Measurements from ENCODE around the gene ALPK3.

The ALPK3 gene

GRCh38 chr15:84903751-84904150 is 86.6 kb downstream of the ALPK3 start:
- no peaks in the 10 kb centered on the region for H3K4me1 ChIP-seq (ENCODE audit: control insufficient read depth in 2 of 2, insufficient read depth in 2 of 2, low read length in 2 of 2)
- no peak overlapping the region for H3K27ac ChIP-seq (ENCODE audit: low read depth in 2 of 2, low read length in 2 of 2)
- no peak overlapping the region for H3K4me3 ChIP-seq (ENCODE audit: low read length in 2 of 2)
- H3K27me3 ChIP-seq (ENCODE audit: control insufficient read depth in 2 of 2, insufficient read depth in 2 of 2, low read length in 2 of 2), result no peaks in the 10 kb centered on the region
- H3K9ac ChIP-seq (ENCODE audit: low read depth in 1 of 2, low read length in 2 of 2), result no peak overlapping the region
- no peaks in the 10 kb centered on the region for H3K9me3 ChIP-seq (ENCODE audit: control insufficient read depth in 2 of 2, low read length in 2 of 2)
- no peaks in the 10 kb centered on the region for H3K36me3 ChIP-seq (ENCODE audit: control insufficient read depth in 2 of 2, insufficient read depth in 2 of 2, low read length in 2 of 2)

- no peaks in the 10 kb centered on the region for H3K27me3 ChIP-seq (ENCODE audit: control insufficient read depth in 2 of 2, insufficient read depth in 2 of 2, low read length in 2 of 2)
- no peak overlapping the region for H3K9ac ChIP-seq (ENCODE audit: low read depth in 1 of 2, low read length in 2 of 2)
- no peaks in the 10 kb centered on the region for H3K4me1 ChIP-seq (ENCODE audit: control insufficient read depth in 2 of 2, insufficient read depth in 2 of 2, low read length in 2 of 2)
- no peak overlapping the region for H3K4me3 ChIP-seq (ENCODE audit: low read length in 2 of 2)
- H3K36me3 ChIP-seq (ENCODE audit: control insufficient read depth in 2 of 2, insufficient read depth in 2 of 2, low read length in 2 of 2), result no peaks in the 10 kb centered on the region
- H3K27ac ChIP-seq (ENCODE audit: low read depth in 2 of 2, low read length in 2 of 2), result no peak overlapping the region
- no peaks in the 10 kb centered on the region for H3K9me3 ChIP-seq (ENCODE audit: control insufficient read depth in 2 of 2, low read length in 2 of 2)
Measured at GRCh38 chr15:84904419-84904818, 87.3 kb downstream of the ALPK3 start.

GRCh38 chr15:84905016-84905916 is 88.1 kb downstream of the ALPK3 start:
- no peaks in the 10 kb centered on the region for H3K27me3 ChIP-seq (ENCODE audit: control insufficient read depth in 2 of 2, insufficient read depth in 2 of 2, low read length in 2 of 2)

GRCh38 chr15:84907731-84908130 is 90.6 kb downstream of the ALPK3 start:
- Histone ChIP-seq H3K9me3 (ENCODE audit: control insufficient read depth in 2 of 2, low read length in 2 of 2) (no peaks in the 10 kb centered on the region), H3K27me3 (ENCODE audit: control insufficient read depth in 2 of 2, insufficient read depth in 2 of 2, low read length in 2 of 2) (no peaks in the 10 kb centered on the region), H3K9ac (ENCODE audit: low read depth in 1 of 2, low read length in 2 of 2) (no peak overlapping the region), H3K36me3 (ENCODE audit: control insufficient read depth in 2 of 2, insufficient read depth in 2 of 2, low read length in 2 of 2) (no peaks in the 10 kb centered on the region), H3K4me1 (ENCODE audit: control insufficient read depth in 2 of 2, insufficient read depth in 2 of 2, low read length in 2 of 2) (peaks cover 4 to 10% of the 10 kb centered on the region in 2 donors), H3K4me3 (ENCODE audit: low read length in 2 of 2) (no peak overlapping the region), H3K27ac (ENCODE audit: low read depth in 2 of 2, low read length in 2 of 2) (no peak overlapping the region)

More at GRCh38 chr15:84905016-84905916, 88.1 kb downstream of the ALPK3 start:
- Histone ChIP-seq H3K4me3 (ENCODE audit: low read length in 2 of 2) (no peak overlapping the region), H3K4me1 (ENCODE audit: control insufficient read depth in 2 of 2, insufficient read depth in 2 of 2, low read length in 2 of 2) (no peaks in the 10 kb centered on the region), H3K9me3 (ENCODE audit: control insufficient read depth in 2 of 2, low read length in 2 of 2) (no peaks in the 10 kb centered on the region), H3K9ac (ENCODE audit: low read depth in 1 of 2, low read length in 2 of 2) (no peak overlapping the region), H3K36me3 (ENCODE audit: control insufficient read depth in 2 of 2, insufficient read depth in 2 of 2, low read length in 2 of 2) (no peaks in the 10 kb centered on the region), H3K27ac (ENCODE audit: low read depth in 2 of 2, low read length in 2 of 2) (no peak overlapping the region)

GRCh38 chr15:84908564-84908963 is 91.4 kb downstream of the ALPK3 start:
- Histone ChIP-seq H3K9me3 (ENCODE audit: control insufficient read depth in 2 of 2, low read length in 2 of 2) (no peaks in the 10 kb centered on the region), H3K36me3 (ENCODE audit: control insufficient read depth in 2 of 2, insufficient read depth in 2 of 2, low read length in 2 of 2) (no peaks in the 10 kb centered on the region), H3K4me3 (ENCODE audit: low read length in 2 of 2) (no peak overlapping the region), H3K27ac (ENCODE audit: low read depth in 2 of 2, low read length in 2 of 2) (no peak overlapping the region), H3K4me1 (ENCODE audit: control insufficient read depth in 2 of 2, insufficient read depth in 2 of 2, low read length in 2 of 2) (peaks cover 4 to 10% of the 10 kb centered on the region in 2 donors), H3K9ac (ENCODE audit: low read depth in 1 of 2, low read length in 2 of 2) (no peak overlapping the region), H3K27me3 (ENCODE audit: control insufficient read depth in 2 of 2, insufficient read depth in 2 of 2, low read length in 2 of 2) (no peaks in the 10 kb centered on the region)

GRCh38 chr15:84909029-84909428 is 91.9 kb downstream of the ALPK3 start:
- H3K27me3 ChIP-seq (ENCODE audit: control insufficient read depth in 2 of 2, insufficient read depth in 2 of 2, low read length in 2 of 2), result no peaks in the 10 kb centered on the region
- no peak overlapping the region for H3K27ac ChIP-seq (ENCODE audit: low read depth in 2 of 2, low read length in 2 of 2)
- no peak overlapping the region for H3K9ac ChIP-seq (ENCODE audit: low read depth in 1 of 2, low read length in 2 of 2)
- H3K4me1 ChIP-seq (ENCODE audit: control insufficient read depth in 2 of 2, insufficient read depth in 2 of 2, low read length in 2 of 2), result peaks cover 4 to 10% of the 10 kb centered on the region in 2 donors
- no peaks in the 10 kb centered on the region for H3K36me3 ChIP-seq (ENCODE audit: control insufficient read depth in 2 of 2, insufficient read depth in 2 of 2, low read length in 2 of 2)
- no peak overlapping the region for H3K4me3 ChIP-seq (ENCODE audit: low read length in 2 of 2)
- no peaks in the 10 kb centered on the region for H3K9me3 ChIP-seq (ENCODE audit: control insufficient read depth in 2 of 2, low read length in 2 of 2)

- H3K27me3 ChIP-seq (ENCODE audit: control insufficient read depth in 2 of 2, insufficient read depth in 2 of 2, low read length in 2 of 2), result peaks cover 0 to 3% of the 10 kb centered on the region in 2 donors
- H3K9ac ChIP-seq (ENCODE audit: low read depth in 1 of 2, low read length in 2 of 2), result no peak overlapping the region
- H3K4me3 ChIP-seq (ENCODE audit: low read length in 2 of 2), result no peak overlapping the region
- no peak overlapping the region for H3K27ac ChIP-seq (ENCODE audit: low read depth in 2 of 2, low read length in 2 of 2)
- H3K9me3 ChIP-seq (ENCODE audit: control insufficient read depth in 2 of 2, low read length in 2 of 2), result no peaks in the 10 kb centered on the region
- H3K36me3 ChIP-seq (ENCODE audit: control insufficient read depth in 2 of 2, insufficient read depth in 2 of 2, low read length in 2 of 2), result no peaks in the 10 kb centered on the region
- peaks cover 4 to 10% of the 10 kb centered on the region in 2 donors for H3K4me1 ChIP-seq (ENCODE audit: control insufficient read depth in 2 of 2, insufficient read depth in 2 of 2, low read length in 2 of 2)
Measured at GRCh38 chr15:84909782-84910181, 92.6 kb downstream of the ALPK3 start.

GRCh38 chr15:84910928-84911623 is 93.9 kb downstream of the ALPK3 start:
- H3K27ac ChIP-seq (ENCODE audit: low read depth in 2 of 2, low read length in 2 of 2), result no peak overlapping the region
- no peak overlapping the region for H3K9ac ChIP-seq (ENCODE audit: low read depth in 1 of 2, low read length in 2 of 2)
- H3K4me1 ChIP-seq (ENCODE audit: control insufficient read depth in 2 of 2, insufficient read depth in 2 of 2, low read length in 2 of 2), result peaks cover 4 to 10% of the 10 kb centered on the region in 2 donors

GRCh38 chr15:84911879-84912660 is 94.9 kb downstream of the ALPK3 start:
- Histone ChIP-seq H3K4me3 (ENCODE audit: low read length in 2 of 2) (no peak overlapping the region), H3K27ac (ENCODE audit: low read depth in 2 of 2, low read length in 2 of 2) (peak overlapping the region; percentile 2 to 61), H3K36me3 (ENCODE audit: control insufficient read depth in 2 of 2, insufficient read depth in 2 of 2, low read length in 2 of 2) (no peaks in the 10 kb centered on the region), H3K9me3 (ENCODE audit: control insufficient read depth in 2 of 2, low read length in 2 of 2) (no peaks in the 10 kb centered on the region), H3K27me3 (ENCODE audit: control insufficient read depth in 2 of 2, insufficient read depth in 2 of 2, low read length in 2 of 2) (peaks cover 0 to 3% of the 10 kb centered on the region in 2 donors), H3K9ac (ENCODE audit: low read depth in 1 of 2, low read length in 2 of 2) (peak overlapping the region in 1 of 2 donors; percentile 4), H3K4me1 (ENCODE audit: control insufficient read depth in 2 of 2, insufficient read depth in 2 of 2, low read length in 2 of 2) (peaks cover 4 to 10% of the 10 kb centered on the region in 2 donors)

More at GRCh38 chr15:84910928-84911623, 93.9 kb downstream of the ALPK3 start:
- Histone ChIP-seq H3K9me3 (ENCODE audit: control insufficient read depth in 2 of 2, low read length in 2 of 2) (no peaks in the 10 kb centered on the region), H3K36me3 (ENCODE audit: control insufficient read depth in 2 of 2, insufficient read depth in 2 of 2, low read length in 2 of 2) (no peaks in the 10 kb centered on the region), H3K27me3 (ENCODE audit: control insufficient read depth in 2 of 2, insufficient read depth in 2 of 2, low read length in 2 of 2) (peaks cover 0 to 3% of the 10 kb centered on the region in 2 donors), H3K4me3 (ENCODE audit: low read length in 2 of 2) (peak overlapping the region in 1 of 2 donors; percentile 5)

Data from mucosa of rectum (tissue), 2 donors.